ENCODE data around the gene MYH6.

DNA sequence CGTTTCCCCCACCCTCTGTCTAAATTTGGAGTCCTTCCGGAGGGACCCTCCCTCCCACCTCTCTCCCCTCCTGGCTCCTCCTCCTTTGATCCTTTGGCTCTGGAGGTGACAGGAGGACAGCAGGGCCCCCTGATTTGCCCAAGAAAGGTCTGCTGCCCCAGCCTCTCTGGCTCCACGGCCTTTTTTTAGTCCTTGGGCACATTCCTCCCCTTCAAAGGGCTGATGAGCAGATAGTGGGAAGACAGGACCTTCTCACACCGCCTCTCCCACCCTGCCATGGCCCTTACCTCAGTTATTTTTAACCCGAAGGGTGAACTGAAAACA, 196 bp upstream of the MYH6 start:
- TF ChIP-seq, protein P1, sequence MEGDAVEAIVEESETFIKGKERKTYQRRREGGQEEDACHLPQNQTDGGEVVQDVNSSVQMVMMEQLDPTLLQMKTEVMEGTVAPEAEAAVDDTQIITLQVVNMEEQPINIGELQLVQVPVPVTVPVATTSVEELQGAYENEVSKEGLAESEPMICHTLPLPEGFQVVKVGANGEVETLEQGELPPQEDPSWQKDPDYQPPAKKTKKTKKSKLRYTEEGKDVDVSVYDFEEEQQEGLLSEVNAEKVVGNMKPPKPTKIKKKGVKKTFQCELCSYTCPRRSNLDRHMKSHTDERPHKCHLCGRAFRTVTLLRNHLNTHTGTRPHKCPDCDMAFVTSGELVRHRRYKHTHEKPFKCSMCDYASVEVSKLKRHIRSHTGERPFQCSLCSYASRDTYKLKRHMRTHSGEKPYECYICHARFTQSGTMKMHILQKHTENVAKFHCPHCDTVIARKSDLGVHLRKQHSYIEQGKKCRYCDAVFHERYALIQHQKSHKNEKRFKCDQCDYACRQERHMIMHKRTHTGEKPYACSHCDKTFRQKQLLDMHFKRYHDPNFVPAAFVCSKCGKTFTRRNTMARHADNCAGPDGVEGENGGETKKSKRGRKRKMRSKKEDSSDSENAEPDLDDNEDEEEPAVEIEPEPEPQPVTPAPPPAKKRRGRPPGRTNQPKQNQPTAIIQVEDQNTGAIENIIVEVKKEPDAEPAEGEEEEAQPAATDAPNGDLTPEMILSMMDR (IDR thresholded peaks at IDR 0.05) = no peak
- no peak for TF ChIP-seq POLR2A (IDR thresholded peaks at IDR 0.05)
